GM12872 (cell line): ENCODE data around the gene ATP6V1F.

ENCODE experiments used
- CTCF ChIP-seq: IDR thresholded peaks from 3 replicates; pipeline ENCODE4 v1.5.1; 2011; ENCODE audit warnings: low read depth, mild to moderate bottlenecking, low read length, moderate library complexity; ENCODE audit not compliant: insufficient read depth

The ATP6V1F gene

DNA sequence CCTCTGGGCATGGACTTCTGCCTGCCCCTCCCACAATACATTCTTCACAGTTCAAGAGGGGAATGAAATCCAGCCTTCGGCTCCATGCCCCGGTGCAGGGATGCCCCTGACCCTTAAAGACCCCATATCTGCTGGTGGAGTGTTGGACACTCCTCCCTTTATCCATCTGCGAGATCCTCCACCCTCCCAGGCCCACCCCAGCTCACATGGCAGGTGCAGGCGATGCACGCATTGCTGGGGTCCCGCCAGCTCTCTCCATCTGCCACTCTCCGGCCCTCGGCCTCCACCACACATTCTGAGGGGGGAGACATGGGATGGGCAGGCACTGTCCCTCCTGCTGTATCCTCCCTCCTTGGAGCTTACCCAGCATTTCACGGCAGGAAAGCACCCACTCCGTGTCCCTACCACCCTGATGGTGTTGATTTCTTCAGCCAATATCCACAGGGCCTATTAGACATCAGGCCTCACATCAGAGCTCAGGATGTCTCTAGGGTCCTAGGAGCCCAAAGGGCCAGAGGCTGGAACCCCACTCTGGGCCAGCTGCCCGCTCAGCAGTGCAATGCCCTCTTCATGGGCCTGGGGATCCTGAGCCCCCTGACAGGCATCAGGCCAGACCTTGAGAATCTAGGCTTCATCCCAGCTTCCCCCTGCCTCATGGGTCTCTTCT lies 18.3 kb downstream of the ATP6V1F start:
- TF ChIP-seq CTCF, result no peak

DNA sequence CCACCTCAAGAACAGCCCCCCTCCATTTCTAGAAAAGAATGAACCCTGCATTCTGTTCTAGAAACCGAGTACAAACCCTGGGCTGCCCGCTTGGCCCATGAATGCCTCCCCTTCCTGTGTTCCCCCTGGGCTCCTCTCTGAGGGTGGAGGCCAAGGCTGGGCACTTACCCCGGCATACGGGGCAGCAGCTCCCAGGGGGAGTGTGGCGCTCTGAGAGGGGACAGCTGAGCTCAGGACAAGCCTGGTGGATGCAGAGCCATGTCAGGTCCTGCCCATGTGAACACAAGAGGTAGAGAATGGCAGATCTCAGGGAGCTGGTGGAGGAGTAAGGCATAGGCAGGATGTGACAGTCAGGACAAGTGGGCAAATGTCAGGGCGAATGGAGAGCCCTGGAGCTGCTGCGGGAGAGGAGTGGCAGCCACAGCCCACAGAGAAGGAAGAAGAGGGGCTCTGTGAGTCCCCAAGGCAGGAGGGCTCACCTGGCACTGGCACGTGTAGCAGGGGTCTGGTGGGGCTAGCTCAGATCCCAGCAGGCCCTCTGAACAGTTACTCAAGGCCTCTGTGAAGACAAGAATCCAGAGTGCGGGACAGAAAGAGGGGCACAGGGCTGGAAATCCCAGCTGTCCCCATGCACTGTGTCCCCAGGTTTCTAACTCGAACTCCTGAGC lies 18.9 kb downstream of the ATP6V1F start:
- no peak for TF ChIP-seq CTCF

- no peak for TF ChIP-seq CTCF
These were observed 19.5 kb downstream of the ATP6V1F start for GRCh38 chr7:128882134-128882533.

DNA sequence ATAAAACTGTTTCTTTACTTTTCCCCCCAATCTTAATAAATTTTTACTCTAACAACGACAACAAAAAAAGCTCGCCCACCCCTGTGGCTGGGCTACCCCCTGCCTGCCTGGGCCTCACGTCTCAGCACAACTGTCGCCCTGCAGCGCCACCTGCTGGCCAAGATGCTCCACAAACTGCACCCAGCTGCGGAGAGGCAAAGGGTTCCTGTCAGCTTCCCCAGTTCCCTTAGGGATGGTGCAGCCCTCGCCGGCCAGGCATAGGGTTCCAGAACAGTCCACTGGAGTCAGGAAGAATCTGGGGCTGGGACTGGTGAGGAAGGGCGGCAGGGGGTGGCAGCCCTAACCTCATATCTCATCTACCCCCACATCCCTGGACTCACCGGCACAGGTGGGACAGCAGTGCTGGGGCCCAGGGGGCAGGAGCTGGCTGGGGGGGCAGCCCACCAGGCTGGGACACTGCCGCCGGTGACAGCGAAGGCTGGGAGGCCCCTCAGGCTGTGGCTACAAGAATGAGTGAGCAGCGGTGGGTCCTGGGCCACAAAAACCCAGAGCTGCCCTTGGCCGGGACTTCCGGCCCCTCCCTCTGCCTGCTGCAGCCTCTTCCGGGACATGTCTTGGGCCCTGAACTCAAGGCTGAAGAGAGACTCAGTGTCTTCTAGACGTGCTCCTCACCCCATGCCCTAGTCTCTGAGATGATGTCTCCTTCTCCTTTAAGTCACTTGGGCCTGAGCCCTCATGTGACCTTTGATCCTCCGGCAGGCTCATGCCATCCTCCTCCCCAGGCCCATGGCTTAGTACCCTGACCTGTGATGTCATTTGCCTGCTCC lies 21.2 kb downstream of the ATP6V1F start:
- TF ChIP-seq CTCF, result peak; percentile 88

GRCh38 chr7:128884561-128885369 lies 22.1 kb downstream of the ATP6V1F start:
- no peak for TF ChIP-seq CTCF

- TF ChIP-seq CTCF, result no peak
These were observed 22.9 kb downstream of the ATP6V1F start for GRCh38 chr7:128885370-128886187.
